ENCODE measurements around the gene GNB1L. TPM values are rescaled to one million over a fixed set of nuclear protein-coding genes. Genes with fewer than 3 reads are reported as not detected.

Gene GNB1L
- total and polyA plus RNA-seq, 2 of the 13 experiments (the other 11 are each of a cell fraction or from before 2014, with no cell fraction given) = 2.5 to 7.4 TPM

GRCh38 chr22:19808873-19809478 is 45.7 kb downstream of the GNB1L start:
- H2AFZ ChIP-seq (ENCODE audit: low read length) = no peak overlapping the region
- no peak overlapping the region for H3K4me3 ChIP-seq (replicated peaks in 1 of 3; ENCODE audit: insufficient read depth in 1 of 3, low read depth in 2 of 3, low read length in 3 of 3)
- no peak overlapping the region for H3K9ac ChIP-seq (ENCODE audit: insufficient read depth, low read depth, low read length)
- H3K36me3 ChIP-seq (replicated peaks in 1 of 2; ENCODE audit: control insufficient read depth in 1 of 2, insufficient read depth in 2 of 2, low read length in 2 of 2) = no peaks in the 10 kb centered on the region
- no peaks in the 10 kb centered on the region for H3K9me3 ChIP-seq (ENCODE audit: low read length)
- FAIRE-seq = no peak
- ATAC-seq = no peak
- no peaks in the 10 kb centered on the region for H3K79me2 ChIP-seq (ENCODE audit: insufficient read depth, low read length)
- no peaks in the 10 kb centered on the region for H3K27me3 ChIP-seq (ENCODE audit: control insufficient read depth in 1 of 2, insufficient read depth in 2 of 2, low read length in 2 of 2)
- no peak overlapping the region for H3K4me2 ChIP-seq (ENCODE audit: low read depth, low read length)
- in situ Hi-C loops (cut with HindIII; ENCODE audit: extremely low pct_ligation_motif_present, low pct_unique_long_range_greater_than_20kb) = no loop called here
- intact Hi-C loops (cut with micrococcal nuclease; ENCODE audit: unreplicated experiment) = no loop called here
- CTCF ChIA-PET (ENCODE audit: low intra/inter-chr PET ratio, low total read pairs) = no interaction called here
- H4K20me1 ChIP-seq (ENCODE audit: insufficient read depth, low read length) = no peaks in the 10 kb centered on the region
- no peak overlapping the region for H3K27ac ChIP-seq (ENCODE audit: extremely low read length, insufficient read depth, low read length)
- no peak for DNase-seq (ENCODE audit: low spot score)
- POLR2A ChIA-PET = no interaction called here
- 62% methylated on average over 11 of the region's 11 CpGs for WGBS (ENCODE audit: low lambda C conversion rate)
- no TSS peak for BruUV-seq (replicated peaks)
- no peaks in the 10 kb centered on the region for H3K4me1 ChIP-seq (ENCODE audit: insufficient read depth, low read length)
- no peak for TF ChIP-seq ZNF260 (CRISPR knock-in tag; IDR thresholded peaks at IDR 0.05; ENCODE audit: borderline replicate concordance, low read depth)
- no peak for TF ChIP-seq PCBP1 (IDR thresholded peaks at IDR 0.05; ENCODE audit: borderline replicate concordance, low read depth, low read length)
- no peak for TF ChIP-seq ATM (IDR thresholded peaks at IDR 0.05; ENCODE audit: borderline replicate concordance)
- TF ChIP-seq ZSCAN20 (CRISPR knock-in tag; IDR thresholded peaks at IDR 0.05; ENCODE audit: borderline replicate concordance) = no peak
- no peak for TF ChIP-seq ZZZ3 (CRISPR knock-in tag; IDR thresholded peaks at IDR 0.05; ENCODE audit: borderline replicate concordance)
- no peak for TF ChIP-seq PTBP1 (IDR thresholded peaks at IDR 0.05; ENCODE audit: low read depth, low read length, poor library complexity, severe bottlenecking)
- TF ChIP-seq CTCF (CRISPR knock-in tag; IDR thresholded peaks at IDR 0.05) = no peak
- no peak for TF ChIP-seq TBP (CRISPR knock-in tag; IDR thresholded peaks at IDR 0.05)
- TF ChIP-seq ZNF275 (CRISPR knock-in tag; IDR thresholded peaks at IDR 0.05; ENCODE audit: borderline replicate concordance) = no peak
- TF ChIP-seq ZBTB8A (CRISPR knock-in tag; IDR thresholded peaks at IDR 0.05; ENCODE audit: borderline replicate concordance, low read depth) = no peak
- TF ChIP-seq SKI (IDR thresholded peaks at IDR 0.05; ENCODE audit: partially characterized antibody) = no peak
- no peak for TF ChIP-seq BORCS8-MEF2B (CRISPR knock-in tag; IDR thresholded peaks at IDR 0.05)

All from HepG2 (cell line).